ENCODE results near the gene SLC4A2.

Gene SLC4A2

GRCh38 chr7:151015967-151016366 lies 43.4 kb upstream of the SLC4A2 start:
- no peak overlapping the region for H2BK5ac ChIP-seq (ENCODE audit: low read length)
- no peak overlapping the region for H2AK5ac ChIP-seq (ENCODE audit: low read length)
- no CpG with 5 or more reads among the region's 5 CpGs for WGBS (ENCODE audit: extremely low coverage, insufficient coverage, low lambda C conversion rate)
- H4K8ac ChIP-seq (ENCODE audit: low read depth, low read length) = no peak overlapping the region
- no peaks in the 10 kb centered on the region for H3K79me1 ChIP-seq (ENCODE audit: low read length)
- no peak overlapping the region for H2BK120ac ChIP-seq (ENCODE audit: low read depth, low read length)
- H3K4me3 ChIP-seq (ENCODE audit: low read length) = no peak overlapping the region
- H2BK15ac ChIP-seq (replicated peaks; ENCODE audit: low read depth) = no peak overlapping the region
- H3K18ac ChIP-seq (ENCODE audit: low read length) = no peak overlapping the region
- no peak overlapping the region for H3K23ac ChIP-seq (ENCODE audit: low read length)
- H3K9ac ChIP-seq (ENCODE audit: low read length) = no peak overlapping the region
- no peak overlapping the region for H3K27ac ChIP-seq (ENCODE audit: low read depth, low read length)
- H3K36me3 ChIP-seq (ENCODE audit: control insufficient read depth, insufficient read depth, low read length) = no peaks in the 10 kb centered on the region
- peaks cover 7% of the 10 kb centered on the region for H3K27me3 ChIP-seq (ENCODE audit: insufficient read depth, low read length, poor library complexity)
- no peak for DNase-seq
- H3K4ac ChIP-seq (ENCODE audit: low read depth, low read length) = no peak overlapping the region
- no peaks in the 10 kb centered on the region for H3K4me1 ChIP-seq (ENCODE audit: control insufficient read depth, low read depth, low read length)
- no peak overlapping the region for H4K5ac ChIP-seq (ENCODE audit: low read length)
- no peaks in the 10 kb centered on the region for H3K79me2 ChIP-seq (ENCODE audit: control insufficient read depth, insufficient read depth, low read length)
- no peak overlapping the region for H3K56ac ChIP-seq (ENCODE audit: low read length)
- H3K4me2 ChIP-seq (ENCODE audit: low read length) = no peak overlapping the region

GRCh38 chr7:151016505-151016904 lies 42.9 kb upstream of the SLC4A2 start:
- H3K18ac ChIP-seq (ENCODE audit: low read length) = no peak overlapping the region
- peaks cover 7% of the 10 kb centered on the region for H3K27me3 ChIP-seq (ENCODE audit: insufficient read depth, low read length, poor library complexity)
- H3K36me3 ChIP-seq (ENCODE audit: control insufficient read depth, insufficient read depth, low read length) = no peaks in the 10 kb centered on the region
- no peak overlapping the region for H3K4ac ChIP-seq (ENCODE audit: low read depth, low read length)
- DNase-seq = no peak
- H3K23ac ChIP-seq (ENCODE audit: low read length) = no peak overlapping the region
- H3K79me2 ChIP-seq (ENCODE audit: control insufficient read depth, insufficient read depth, low read length) = no peaks in the 10 kb centered on the region
- H3K9ac ChIP-seq (ENCODE audit: low read length) = no peak overlapping the region
- no peak overlapping the region for H3K4me2 ChIP-seq (ENCODE audit: low read length)
- no peak overlapping the region for H2BK5ac ChIP-seq (ENCODE audit: low read length)
- no CpG with 5 or more reads among the region's 8 CpGs for WGBS (ENCODE audit: extremely low coverage, insufficient coverage, low lambda C conversion rate)
- no peak overlapping the region for H2AK5ac ChIP-seq (ENCODE audit: low read length)
- no peak overlapping the region for H2BK15ac ChIP-seq (replicated peaks; ENCODE audit: low read depth)
- no peak overlapping the region for H2BK120ac ChIP-seq (ENCODE audit: low read depth, low read length)
- no peak overlapping the region for H3K4me3 ChIP-seq (ENCODE audit: low read length)
- H3K27ac ChIP-seq (ENCODE audit: low read depth, low read length) = no peak overlapping the region
- no peak overlapping the region for H4K5ac ChIP-seq (ENCODE audit: low read length)
- no peak overlapping the region for H4K8ac ChIP-seq (ENCODE audit: low read depth, low read length)
- H3K56ac ChIP-seq (ENCODE audit: low read length) = no peak overlapping the region
- H3K4me1 ChIP-seq (ENCODE audit: control insufficient read depth, low read depth, low read length) = no peaks in the 10 kb centered on the region
- no peaks in the 10 kb centered on the region for H3K79me1 ChIP-seq (ENCODE audit: low read length)

- no peak for DNase-seq
- H4K5ac ChIP-seq (ENCODE audit: low read length) = no peak overlapping the region
- H3K4me1 ChIP-seq (ENCODE audit: control insufficient read depth, low read depth, low read length) = no peaks in the 10 kb centered on the region
Measured at GRCh38 chr7:151016942-151017341, 42.4 kb upstream of the SLC4A2 start.

GRCh38 chr7:151017370-151017952 lies 41.9 kb upstream of the SLC4A2 start:
- DNase-seq = no peak
- H4K5ac ChIP-seq (ENCODE audit: low read length) = no peak overlapping the region
- H3K9ac ChIP-seq (ENCODE audit: low read length) = no peak overlapping the region
- no peak overlapping the region for H3K18ac ChIP-seq (ENCODE audit: low read length)
- peaks cover 7% of the 10 kb centered on the region for H3K27me3 ChIP-seq (ENCODE audit: insufficient read depth, low read length, poor library complexity)
- H3K79me2 ChIP-seq (ENCODE audit: control insufficient read depth, insufficient read depth, low read length) = no peaks in the 10 kb centered on the region
- no peak overlapping the region for H3K56ac ChIP-seq (ENCODE audit: low read length)
- H3K4me3 ChIP-seq (ENCODE audit: low read length) = no peak overlapping the region
- no peak overlapping the region for H2BK15ac ChIP-seq (replicated peaks; ENCODE audit: low read depth)
- no peak overlapping the region for H3K23ac ChIP-seq (ENCODE audit: low read length)
- H3K79me1 ChIP-seq (ENCODE audit: low read length) = no peaks in the 10 kb centered on the region
- no peak overlapping the region for H4K8ac ChIP-seq (ENCODE audit: low read depth, low read length)
- H2BK120ac ChIP-seq (ENCODE audit: low read depth, low read length) = no peak overlapping the region
- H3K4me2 ChIP-seq (ENCODE audit: low read length) = no peak overlapping the region
- no CpG with 5 or more reads among the region's 13 CpGs for WGBS (ENCODE audit: extremely low coverage, insufficient coverage, low lambda C conversion rate)
- H2AK5ac ChIP-seq (ENCODE audit: low read length) = no peak overlapping the region
- no peaks in the 10 kb centered on the region for H3K4me1 ChIP-seq (ENCODE audit: control insufficient read depth, low read depth, low read length)
- no peak overlapping the region for H3K4ac ChIP-seq (ENCODE audit: low read depth, low read length)
- H3K27ac ChIP-seq (ENCODE audit: low read depth, low read length) = no peak overlapping the region
- no peak overlapping the region for H2BK5ac ChIP-seq (ENCODE audit: low read length)
- no peaks in the 10 kb centered on the region for H3K36me3 ChIP-seq (ENCODE audit: control insufficient read depth, insufficient read depth, low read length)

More at GRCh38 chr7:151016942-151017341, 42.4 kb upstream of the SLC4A2 start:
- Histone ChIP-seq H3K4me2 (ENCODE audit: low read length) (no peak overlapping the region), H4K8ac (ENCODE audit: low read depth, low read length) (no peak overlapping the region), H2BK5ac (ENCODE audit: low read length) (no peak overlapping the region), H3K4me3 (ENCODE audit: low read length) (no peak overlapping the region), H3K27ac (ENCODE audit: low read depth, low read length) (no peak overlapping the region), H2BK120ac (ENCODE audit: low read depth, low read length) (no peak overlapping the region), H3K27me3 (ENCODE audit: insufficient read depth, low read length, poor library complexity) (peaks cover 7% of the 10 kb centered on the region), H3K9ac (ENCODE audit: low read length) (no peak overlapping the region), H3K23ac (ENCODE audit: low read length) (no peak overlapping the region), H3K4ac (ENCODE audit: low read depth, low read length) (no peak overlapping the region), H2BK15ac (replicated peaks; ENCODE audit: low read depth) (no peak overlapping the region), H2AK5ac (ENCODE audit: low read length) (no peak overlapping the region), H3K36me3 (ENCODE audit: control insufficient read depth, insufficient read depth, low read length) (no peaks in the 10 kb centered on the region), H3K18ac (ENCODE audit: low read length) (no peak overlapping the region), H3K56ac (ENCODE audit: low read length) (no peak overlapping the region), H3K79me2 (ENCODE audit: control insufficient read depth, insufficient read depth, low read length) (no peaks in the 10 kb centered on the region), H3K79me1 (ENCODE audit: low read length) (no peaks in the 10 kb centered on the region)
- no CpG with 5 or more reads among the region's 15 CpGs for WGBS (ENCODE audit: extremely low coverage, insufficient coverage, low lambda C conversion rate)

- Histone ChIP-seq H3K4me3 (ENCODE audit: low read length) (no peak overlapping the region), H4K5ac (ENCODE audit: low read length) (no peak overlapping the region), H2AK5ac (ENCODE audit: low read length) (no peak overlapping the region), H3K79me2 (ENCODE audit: control insufficient read depth, insufficient read depth, low read length) (no peaks in the 10 kb centered on the region), H3K79me1 (ENCODE audit: low read length) (no peaks in the 10 kb centered on the region), H3K27ac (ENCODE audit: low read depth, low read length) (no peak overlapping the region), H3K23ac (ENCODE audit: low read length) (no peak overlapping the region), H3K18ac (ENCODE audit: low read length) (no peak overlapping the region), H2BK5ac (ENCODE audit: low read length) (no peak overlapping the region), H3K56ac (ENCODE audit: low read length) (peak overlapping the region; percentile 70), H3K9ac (ENCODE audit: low read length) (peak overlapping the region; percentile 53), H4K8ac (ENCODE audit: low read depth, low read length) (no peak overlapping the region), H3K4me1 (ENCODE audit: control insufficient read depth, low read depth, low read length) (no peaks in the 10 kb centered on the region), H2BK15ac (replicated peaks; ENCODE audit: low read depth) (no peak overlapping the region), H3K4ac (ENCODE audit: low read depth, low read length) (no peak overlapping the region), H2BK120ac (ENCODE audit: low read depth, low read length) (no peak overlapping the region), H3K36me3 (ENCODE audit: control insufficient read depth, insufficient read depth, low read length) (no peaks in the 10 kb centered on the region), H3K27me3 (ENCODE audit: insufficient read depth, low read length, poor library complexity) (peaks cover 7% of the 10 kb centered on the region), H3K4me2 (ENCODE audit: low read length) (peak overlapping the region; percentile 85)
- no CpG with 5 or more reads among the region's 34 CpGs for WGBS (ENCODE audit: extremely low coverage, insufficient coverage, low lambda C conversion rate)
- DNase-seq = peak; percentile 87
Measured at GRCh38 chr7:151017953-151018420, 41.4 kb upstream of the SLC4A2 start.
